Ramos (cell line): Measurements from ENCODE around the gene THOP1.
"Not testable (repeated sequence)": the region's sequence is repeated elsewhere in the genome, so short reads cannot be mapped to it uniquely, and the experiment has no call there.

Experiments used
- in situ Hi-C: fragments of 300-500 bp; cut with MboI; formaldehyde crosslinking; loops from one replicate; pipeline ENCODE4 v1.14.3; 2022; ENCODE audit warnings: low sequenced_read_pairs; ENCODE audit not compliant: unreplicated experiment

THOP1 gene

DNA sequence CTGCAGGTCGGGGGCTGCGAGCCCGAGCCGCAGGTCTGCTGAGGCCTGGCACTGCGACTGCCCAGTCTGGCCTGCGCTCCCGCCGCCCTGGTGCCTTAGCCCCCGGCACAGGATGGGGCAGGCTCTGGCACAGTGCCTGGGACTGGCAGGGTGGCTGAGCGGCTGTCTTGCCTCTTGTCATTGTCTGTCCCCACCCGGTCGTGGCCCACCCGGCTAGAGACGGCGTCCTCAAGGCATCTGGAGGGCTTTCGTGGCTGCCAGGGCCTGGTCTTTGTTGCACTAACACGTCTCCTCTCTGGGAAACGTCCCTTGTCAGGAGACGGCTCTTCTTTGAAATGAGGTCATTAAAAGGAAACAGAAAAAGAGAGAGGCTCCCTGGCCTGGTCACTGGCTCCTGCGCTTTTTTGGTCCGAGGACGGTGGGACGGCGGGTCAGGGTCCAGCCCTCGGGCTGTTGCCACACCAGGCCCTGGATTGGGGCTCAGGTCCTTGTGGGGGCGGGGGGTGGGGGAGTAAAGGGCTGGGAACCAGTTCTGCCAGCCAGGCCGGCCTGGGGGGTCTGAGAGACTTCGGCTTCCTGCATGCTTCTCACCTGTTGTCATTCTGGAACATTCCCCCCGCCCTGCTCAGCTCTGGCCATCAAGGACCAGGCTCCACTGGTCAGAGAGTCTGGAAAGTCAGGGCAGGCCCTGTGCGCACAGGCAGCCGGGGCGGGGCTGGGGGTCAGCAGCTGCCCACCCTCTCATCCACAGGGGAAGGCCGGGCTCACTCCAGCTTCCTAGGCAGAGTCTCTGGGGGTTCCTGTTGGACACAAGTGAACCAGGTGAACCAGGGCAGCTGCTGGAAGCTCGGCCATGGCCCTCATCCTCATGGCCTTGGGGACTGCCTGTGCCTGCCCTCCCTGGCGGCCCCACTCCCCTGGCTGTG, 28.2 kb downstream of the THOP1 start:
- in situ Hi-C loops = no loop called here

DNA sequence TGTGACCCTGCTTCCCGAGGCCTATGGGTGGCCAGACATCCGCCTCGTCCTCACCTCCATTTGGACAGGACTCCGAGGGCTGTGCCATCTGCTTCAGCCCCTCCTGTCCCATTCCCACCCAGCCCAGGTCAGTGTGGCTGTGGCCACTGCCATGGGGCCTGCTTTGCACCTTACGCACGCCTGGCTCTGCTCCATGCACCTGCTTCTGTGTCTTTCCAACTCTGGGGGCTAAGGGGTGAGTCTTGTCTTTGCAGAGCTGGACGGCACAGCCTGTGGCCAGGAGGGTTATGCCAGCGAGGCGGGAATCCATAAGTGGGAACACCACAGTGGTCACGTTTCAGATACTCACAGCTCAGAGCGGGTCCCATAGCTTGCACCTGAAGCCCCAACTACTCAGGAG, 29.1 kb downstream of the THOP1 start:
- in situ Hi-C loops = no loop called here

GRCh38 chr19:2815191-2815614, 29.9 kb downstream of the THOP1 start:
- in situ Hi-C loops = no loop called here

GRCh38 chr19:2815923-2816322, 30.6 kb downstream of the THOP1 start:
- in situ Hi-C loops = no loop called here

DNA sequence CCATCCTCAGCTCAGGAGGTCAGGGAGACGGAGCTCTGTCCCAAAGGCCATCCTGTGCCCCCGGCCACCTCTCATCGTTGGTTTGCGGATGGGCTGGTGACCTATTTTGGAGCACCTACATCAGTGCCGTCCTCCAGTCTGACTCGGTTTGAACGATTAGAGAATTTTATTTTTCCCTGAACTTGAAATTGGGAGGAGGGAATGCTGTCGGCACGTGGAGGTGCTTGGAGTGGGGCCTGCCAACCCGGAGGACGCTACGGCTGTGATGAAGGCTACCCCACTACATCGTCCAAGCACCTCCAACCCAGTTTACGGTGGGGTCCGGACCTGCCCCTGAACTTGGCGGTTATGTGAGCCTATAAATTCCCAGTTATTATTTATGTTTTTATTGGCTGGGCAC, 31.3 kb downstream of the THOP1 start:
- in situ Hi-C loops = no loop called here

GRCh38 chr19:2817237-2817829, 32.0 kb downstream of the THOP1 start:
- in situ Hi-C loops = not testable (repeated sequence)

GRCh38 chr19:2819540-2820111, 34.3 kb downstream of the THOP1 start, which contains the start of gene ZNF554:
TSS of gene ZNF554 (plus strand) at chr19:2819868. CDS start at chr19:2820072, 204 bp downstream.
- in situ Hi-C loops = no loop called here

DNA sequence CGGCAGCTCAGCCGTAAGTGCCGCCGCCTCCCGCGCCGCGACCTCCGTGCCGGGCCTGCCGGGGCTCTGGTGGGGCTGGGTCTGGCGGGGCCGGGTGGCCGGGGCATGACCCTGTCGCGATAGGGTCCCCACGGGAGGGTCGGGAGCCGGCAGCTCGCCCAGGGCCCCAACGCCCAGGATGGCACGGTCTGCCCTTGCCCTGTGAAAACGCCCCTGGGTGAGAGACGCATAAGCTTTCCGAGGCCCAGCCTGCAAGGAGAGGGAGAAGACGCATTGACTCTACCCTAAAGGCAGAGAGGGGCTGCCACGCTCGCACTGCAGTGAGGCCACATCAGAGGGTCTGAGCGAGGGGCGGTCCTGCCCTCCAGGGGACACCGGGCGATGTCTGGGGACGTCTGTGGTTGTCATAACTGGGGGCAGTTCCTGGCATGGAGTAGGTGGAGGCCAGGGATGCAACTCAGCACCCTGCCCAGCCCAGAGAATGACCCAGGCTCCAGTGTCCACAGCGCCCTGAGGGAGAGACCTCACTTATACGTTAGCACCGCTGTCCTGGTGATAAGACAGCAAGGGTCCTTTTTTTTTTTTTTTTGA, 34.9 kb downstream of the THOP1 start:
- in situ Hi-C loops = no loop called here

DNA sequence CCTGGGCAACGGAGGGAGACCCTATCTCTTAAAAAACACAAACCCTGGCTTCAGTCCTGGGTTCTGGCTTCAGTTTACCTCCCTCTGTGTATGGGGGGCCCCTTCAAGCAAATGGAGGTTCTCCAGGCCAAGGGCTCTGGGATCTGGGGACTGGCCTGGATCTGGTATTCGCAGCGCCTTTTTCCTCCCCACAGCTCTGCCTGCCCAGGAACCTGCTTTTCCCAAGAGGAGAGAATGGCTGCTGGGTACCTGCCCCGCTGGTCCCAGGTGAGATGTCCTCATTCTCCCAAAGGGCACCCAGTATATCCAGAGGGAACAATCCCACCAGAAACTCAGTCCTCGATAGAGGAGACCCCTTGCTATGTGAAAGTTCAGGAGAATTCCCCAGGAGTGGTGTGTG, 37.5 kb downstream of the THOP1 start:
- in situ Hi-C loops = no loop called here

- in situ Hi-C loops = no loop called here
Observed at GRCh38 chr19:2823646-2824045, 38.3 kb downstream of the THOP1 start.

GRCh38 chr19:2824129-2824528, 38.8 kb downstream of the THOP1 start:
- in situ Hi-C loops = no loop called here

GRCh38 chr19:2827022-2827421, 41.7 kb downstream of the THOP1 start:
- in situ Hi-C loops = no loop called here

DNA sequence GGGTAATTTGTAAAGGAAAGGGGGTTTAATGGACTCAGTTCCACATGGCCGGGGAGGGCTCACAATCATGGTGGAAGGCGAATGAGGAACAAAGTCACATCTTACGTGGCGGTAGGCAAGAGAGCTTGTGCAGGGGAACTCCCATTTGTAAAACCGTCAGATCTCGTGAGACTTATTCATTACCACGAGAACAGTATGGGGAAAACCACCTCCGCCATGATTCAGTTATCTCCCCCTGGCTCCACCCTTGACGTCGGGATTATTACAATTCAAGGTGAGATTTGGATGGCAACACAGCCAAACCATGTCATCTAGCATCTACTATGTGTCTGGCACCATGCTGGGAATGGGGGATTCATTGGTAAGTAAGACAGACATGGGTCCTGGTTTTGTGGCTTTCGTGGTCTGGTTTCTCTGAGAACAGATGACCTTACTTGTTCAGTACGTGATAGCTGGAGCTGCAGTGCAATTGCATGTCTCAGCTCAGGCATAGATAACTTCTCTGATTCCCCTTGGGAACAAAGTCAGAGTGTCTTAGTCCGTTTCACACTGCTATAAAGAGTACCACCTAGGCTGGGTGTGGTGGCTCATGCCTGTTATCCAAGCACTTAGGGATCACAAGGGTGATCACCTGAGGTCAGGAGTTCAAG, 42.7 kb downstream of the THOP1 start:
- in situ Hi-C loops = no loop called here

- in situ Hi-C loops = no loop called here
Observed at GRCh38 chr19:2834294-2834871, 49.1 kb downstream of the THOP1 start.

- in situ Hi-C loops = no loop called here
Observed at GRCh38 chr19:2837430-2837829, 52.1 kb downstream of the THOP1 start.

GRCh38 chr19:2840794-2841791, 55.8 kb downstream of the THOP1 start, which contains the start of gene ZNF555:
TSS of gene ZNF555 (plus strand) at chr19:2841475. CDS start at chr19:2841573, 98 bp downstream.
- in situ Hi-C loops = no loop called here

DNA sequence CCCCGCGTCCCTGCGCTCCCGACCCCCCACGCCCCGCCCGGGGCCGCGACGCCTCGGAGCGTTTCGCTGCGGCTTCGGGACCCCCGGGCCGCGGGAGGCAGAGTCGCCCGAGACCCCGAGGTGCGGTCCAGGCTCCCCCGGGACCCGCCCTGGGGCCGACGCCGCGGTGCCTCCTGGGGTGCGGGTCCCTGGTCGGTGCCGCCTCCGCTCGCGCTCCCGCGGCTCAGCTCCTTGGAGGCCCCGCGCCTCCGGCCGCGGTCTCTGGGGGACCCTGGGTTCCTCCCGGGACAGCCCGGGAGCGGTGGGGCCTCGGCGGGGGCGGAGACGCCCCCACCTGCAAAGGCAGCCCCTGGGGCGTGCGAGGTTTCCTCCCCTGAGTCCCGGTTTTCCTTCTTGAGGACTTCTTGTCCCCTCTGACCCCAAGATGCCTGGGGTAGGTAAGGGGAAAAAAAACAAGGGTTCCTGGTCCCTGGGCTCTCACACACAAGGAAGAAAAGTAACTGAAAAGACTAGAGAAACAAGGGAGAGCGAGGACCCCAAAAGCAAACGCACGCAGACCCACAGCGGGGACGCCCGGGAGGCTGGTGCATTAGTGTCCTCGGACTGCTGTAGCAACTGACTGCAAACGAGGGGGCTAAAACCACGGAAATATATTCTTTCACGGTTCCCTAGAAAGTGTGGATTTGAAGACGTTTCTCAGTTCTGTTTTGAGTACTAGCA, 56.7 kb downstream of the THOP1 start:
- in situ Hi-C loops = no loop called here

- in situ Hi-C loops = no loop called here
Observed at GRCh38 chr19:2845107-2845506, 59.8 kb downstream of the THOP1 start.
